Cardiac fibroblast (primary cell): ENCODE data around the gene TANGO2.
A peak's percentile ranks its signal among the peaks of the same experiment; 100 is the strongest.

Source experiments
- DNase-seq, 2 donors: peaks; one replicate each; pipeline versions ENCODE4 v3.0.0 to v3.0.0-alpha.2; 2010; ENCODE audit warnings: low read depth in 2 of 2
- H3K4me3 ChIP-seq, 2 donors: replicated peaks in 1 of 2; 1 replicate in 1 of 2; 2 replicates in 1 of 2; pipeline ENCODE4 v1.5.1; 2011; ENCODE audit warnings: low read depth in 2 of 2, low read length in 2 of 2, mild to moderate bottlenecking in 2 of 2, moderate library complexity in 1 of 2
- CTCF ChIP-seq: IDR thresholded peaks from one replicate; pipeline ENCODE4 v1.5.1; 2011; ENCODE audit warnings: low read depth, mild to moderate bottlenecking, low read length, inconsistent platforms

TANGO2 gene

GRCh38 chr22:19991645-19992451 is 29.1 kb upstream of the TANGO2 start:
- H3K4me3 ChIP-seq: no peak overlapping the region
- TF ChIP-seq CTCF: no peak

GRCh38 chr22:19992481-19992911 is 28.4 kb upstream of the TANGO2 start:
- DNase-seq: no peak
- no peak for TF ChIP-seq CTCF
- H3K4me3 ChIP-seq: no peak overlapping the region

More at GRCh38 chr22:19991645-19992451, 29.1 kb upstream of the TANGO2 start:
- DNase-seq: no peak

- H3K4me3 ChIP-seq: no peak overlapping the region
- no peak for TF ChIP-seq CTCF
- no peak for DNase-seq
Observed at GRCh38 chr22:19992921-19993355, 28.0 kb upstream of the TANGO2 start.

GRCh38 chr22:19993926-19994325 is 27.0 kb upstream of the TANGO2 start:
- TF ChIP-seq CTCF: no peak
- no peak for DNase-seq
- no peak overlapping the region for H3K4me3 ChIP-seq

- H3K4me3 ChIP-seq: no peak overlapping the region
- DNase-seq: no peak
- no peak for TF ChIP-seq CTCF
Observed at GRCh38 chr22:19994851-19995610, 25.9 kb upstream of the TANGO2 start.

GRCh38 chr22:19995611-19996339 is 25.1 kb upstream of the TANGO2 start:
- H3K4me3 ChIP-seq: no peak overlapping the region
- no peak for TF ChIP-seq CTCF
- DNase-seq: peak; percentile 28 to 90
